GM12878 (cell line): ENCODE data around the gene SSB. TPM values are rescaled to one million over a fixed set of nuclear protein-coding genes. Genes with fewer than 3 reads are reported as not detected.

ENCODE experiments used
- ASH2L ChIP-seq: fragments of 300-600, 200-600 bp; sonication (generic); IDR thresholded peaks from 2 replicates; pipeline ENCODE4 v1.6.1; 2017; ENCODE audit warnings: low read depth, mild to moderate bottlenecking, borderline replicate concordance
- KAT2A ChIP-seq: conservative IDR thresholded peaks from 2 replicates; pipeline ENCODE4 v1.6.1; 2011; ENCODE audit warnings: low read depth, low read length; ENCODE audit not compliant: control insufficient read depth
- NBN ChIP-seq: fragments of 450-650 bp; IDR thresholded peaks from 2 replicates; pipeline ENCODE4 v1.6.1; 2016
- NR2F1 ChIP-seq: fragments of 450-650 bp; conservative IDR thresholded peaks from 2 replicates; pipeline ENCODE4 v1.6.1; 2017; ENCODE audit warnings: mild to moderate bottlenecking
- PAX8 ChIP-seq: fragments of 450-650 bp; IDR thresholded peaks from 2 replicates; pipeline ENCODE4 v1.6.1; 2017; ENCODE audit warnings: mild to moderate bottlenecking, moderate library complexity
- RCOR1 ChIP-seq: conservative IDR thresholded peaks from 2 replicates; pipeline ENCODE4 v1.6.1; 2012; ENCODE audit warnings: low read depth, low read length, improper control_type of control experiment
- STAT3 ChIP-seq: IDR thresholded peaks from 2 replicates; pipeline ENCODE4 v1.6.1; 2011; ENCODE audit warnings: low read depth, low read length, improper control_type of control experiment
- SUPT20H ChIP-seq: IDR thresholded peaks from 2 replicates; pipeline ENCODE4 v1.6.1; 2011; ENCODE audit warnings: low read depth, mild to moderate bottlenecking, low read length, moderate library complexity, borderline replicate concordance; ENCODE audit not compliant: control insufficient read depth
- TCF7 ChIP-seq: IDR thresholded peaks from 2 replicates; pipeline ENCODE4 v1.6.1; 2014; ENCODE audit warnings: antibody characterized with exemption, borderline replicate concordance
- ZZZ3 ChIP-seq: IDR thresholded peaks from 2 replicates; pipeline ENCODE4 v1.6.1; 2011; ENCODE audit warnings: low read depth; ENCODE audit not compliant: control insufficient read depth, insufficient read length
- polyA plus RNA-seq, 11 experiments: library from polyadenylated mRNA; depleted of rRNA in 4 of 11; unstranded in 6 of 11; stranded (reverse) in 5 of 11; fragments of >200 nt; fragmentation: Nextera tagmentation in 4 of 11; fragmentation: Illumina TruSeq in 1 of 11; extraction: Ambion mirVana in 4 of 11; extraction: Trizol in 1 of 11; gene quantifications; 1 replicate in 1 of 11; 2 replicates in 10 of 11; pipeline versions ENCODE4 v1.2.1 to v1.2.3, GENCODE V29; 2011 to 2016; ENCODE audit warnings: inconsistent platforms in 2 of 11, missing spikeins in 2 of 11, low read depth in 1 of 11
- total RNA-seq, 4 experiments: library from RNA; depleted of rRNA in 3 of 4; stranded (reverse); fragments of >200 nt in 3 of 4; fragmentation: Illumina TruSeq in 1 of 4; extraction: Trizol in 1 of 4; gene quantifications; 2 replicates each; pipeline versions ENCODE4 v1.2.1 to v1.2.3, GENCODE V29; 2013 to 2021
- TF ChIP-seq, protein P1 (sequence below): fragments of 150-350 bp; IDR thresholded peaks from 2 replicates; pipeline ENCODE4 v1.6.1; 2014; ENCODE audit warnings: mild to moderate bottlenecking, low read depth, low read length
- TF ChIP-seq, protein P2 (sequence below): IDR thresholded peaks from 2 replicates; pipeline ENCODE4 v1.6.1; 2012; ENCODE audit warnings: mild to moderate bottlenecking, low read depth, low read length
- TF ChIP-seq, protein P3 (sequence below), 3 experiments: IDR thresholded peaks in 2 of 3; conservative IDR thresholded peaks in 1 of 3; 2 replicates each; pipeline ENCODE4 v1.5.1; 2011; ENCODE audit warnings: low read depth in 3 of 3, low read length in 3 of 3, mild to moderate bottlenecking in 3 of 3, control low read depth in 2 of 3, moderate library complexity in 2 of 3, inconsistent platforms in 1 of 3, mixed read lengths in 1 of 3; ENCODE audit not compliant: control insufficient read depth in 2 of 3, insufficient read depth in 1 of 3; ENCODE audit errors: extremely low read depth in 1 of 3
- TF ChIP-seq, protein P4 (sequence below): fragments of 450-650 bp; IDR thresholded peaks from 2 replicates; pipeline ENCODE4 v1.6.1; 2016; ENCODE audit warnings: mild to moderate bottlenecking, moderate library complexity, borderline replicate concordance
- TF ChIP-seq, protein P5 (sequence below): fragments of 450-650 bp; IDR thresholded peaks from 2 replicates; pipeline ENCODE4 v1.6.1; 2017; ENCODE audit warnings: mild to moderate bottlenecking, low read depth, inconsistent platforms; ENCODE audit not compliant: poor library complexity, severe bottlenecking

The SSB gene
- total and polyA plus RNA-seq, 10 of the 15 experiments (the other 5 are each of a cell fraction or from before 2014, with no cell fraction given), result 103 to 313 (median 200) TPM

DNA sequence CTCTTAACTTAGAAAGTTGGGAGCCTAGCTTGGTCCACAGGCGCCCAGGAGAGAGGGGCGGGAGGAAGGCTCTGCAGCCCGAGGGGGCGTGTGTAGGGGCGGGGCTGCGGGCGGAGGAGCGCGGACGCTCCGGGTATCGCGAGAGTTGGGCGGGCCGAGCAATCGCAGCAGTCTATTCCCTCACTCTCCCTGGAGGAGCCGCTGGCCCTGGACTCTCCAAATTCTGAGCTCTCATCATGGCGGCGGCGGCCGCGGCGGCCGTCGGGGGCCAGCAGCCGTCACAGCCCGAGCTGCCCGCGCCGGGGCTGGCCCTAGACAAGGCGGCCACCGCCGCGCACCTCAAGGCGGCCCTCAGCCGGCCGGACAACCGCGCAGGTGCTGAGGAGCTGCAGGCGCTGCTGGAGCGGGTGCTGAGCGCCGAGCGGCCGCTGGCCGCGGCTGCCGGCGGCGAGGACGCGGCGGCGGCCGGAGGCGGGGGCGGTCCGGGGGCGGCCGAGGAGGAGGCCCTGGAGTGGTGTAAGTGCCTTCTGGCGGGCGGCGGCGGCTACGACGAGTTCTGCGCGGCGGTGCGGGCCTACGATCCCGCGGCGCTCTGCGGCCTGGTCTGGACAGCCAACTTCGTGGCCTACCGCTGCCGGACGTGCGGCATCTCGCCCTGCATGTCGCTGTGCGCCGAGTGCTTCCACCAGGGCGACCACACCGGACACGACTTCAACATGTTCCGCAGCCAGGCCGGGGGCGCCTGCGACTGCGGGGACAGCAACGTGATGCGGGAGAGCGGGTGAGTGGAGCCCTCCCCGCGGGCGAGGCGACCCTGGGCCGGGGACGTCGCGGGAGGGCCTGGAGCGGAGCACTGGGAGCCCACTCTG lies 28.8 kb downstream of the SSB start, which contains the start of gene UBR3 (continued):
- TF ChIP-seq, protein P1, sequence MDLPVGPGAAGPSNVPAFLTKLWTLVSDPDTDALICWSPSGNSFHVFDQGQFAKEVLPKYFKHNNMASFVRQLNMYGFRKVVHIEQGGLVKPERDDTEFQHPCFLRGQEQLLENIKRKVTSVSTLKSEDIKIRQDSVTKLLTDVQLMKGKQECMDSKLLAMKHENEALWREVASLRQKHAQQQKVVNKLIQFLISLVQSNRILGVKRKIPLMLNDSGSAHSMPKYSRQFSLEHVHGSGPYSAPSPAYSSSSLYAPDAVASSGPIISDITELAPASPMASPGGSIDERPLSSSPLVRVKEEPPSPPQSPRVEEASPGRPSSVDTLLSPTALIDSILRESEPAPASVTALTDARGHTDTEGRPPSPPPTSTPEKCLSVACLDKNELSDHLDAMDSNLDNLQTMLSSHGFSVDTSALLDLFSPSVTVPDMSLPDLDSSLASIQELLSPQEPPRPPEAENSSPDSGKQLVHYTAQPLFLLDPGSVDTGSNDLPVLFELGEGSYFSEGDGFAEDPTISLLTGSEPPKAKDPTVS, result no peak
- TF ChIP-seq SUPT20H (no peak), TCF7 (no peak), STAT3 (no peak), NR2F1 (peak; percentile 42; the same call in 1 of the 2 replicates), ZZZ3 (no peak), ASH2L (no peak), NBN (no peak), PAX8 (no peak), RCOR1 (peak; percentile 97), KAT2A (no peak)
- TF ChIP-seq, protein P2, sequence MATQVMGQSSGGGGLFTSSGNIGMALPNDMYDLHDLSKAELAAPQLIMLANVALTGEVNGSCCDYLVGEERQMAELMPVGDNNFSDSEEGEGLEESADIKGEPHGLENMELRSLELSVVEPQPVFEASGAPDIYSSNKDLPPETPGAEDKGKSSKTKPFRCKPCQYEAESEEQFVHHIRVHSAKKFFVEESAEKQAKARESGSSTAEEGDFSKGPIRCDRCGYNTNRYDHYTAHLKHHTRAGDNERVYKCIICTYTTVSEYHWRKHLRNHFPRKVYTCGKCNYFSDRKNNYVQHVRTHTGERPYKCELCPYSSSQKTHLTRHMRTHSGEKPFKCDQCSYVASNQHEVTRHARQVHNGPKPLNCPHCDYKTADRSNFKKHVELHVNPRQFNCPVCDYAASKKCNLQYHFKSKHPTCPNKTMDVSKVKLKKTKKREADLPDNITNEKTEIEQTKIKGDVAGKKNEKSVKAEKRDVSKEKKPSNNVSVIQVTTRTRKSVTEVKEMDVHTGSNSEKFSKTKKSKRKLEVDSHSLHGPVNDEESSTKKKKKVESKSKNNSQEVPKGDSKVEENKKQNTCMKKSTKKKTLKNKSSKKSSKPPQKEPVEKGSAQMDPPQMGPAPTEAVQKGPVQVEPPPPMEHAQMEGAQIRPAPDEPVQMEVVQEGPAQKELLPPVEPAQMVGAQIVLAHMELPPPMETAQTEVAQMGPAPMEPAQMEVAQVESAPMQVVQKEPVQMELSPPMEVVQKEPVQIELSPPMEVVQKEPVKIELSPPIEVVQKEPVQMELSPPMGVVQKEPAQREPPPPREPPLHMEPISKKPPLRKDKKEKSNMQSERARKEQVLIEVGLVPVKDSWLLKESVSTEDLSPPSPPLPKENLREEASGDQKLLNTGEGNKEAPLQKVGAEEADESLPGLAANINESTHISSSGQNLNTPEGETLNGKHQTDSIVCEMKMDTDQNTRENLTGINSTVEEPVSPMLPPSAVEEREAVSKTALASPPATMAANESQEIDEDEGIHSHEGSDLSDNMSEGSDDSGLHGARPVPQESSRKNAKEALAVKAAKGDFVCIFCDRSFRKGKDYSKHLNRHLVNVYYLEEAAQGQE, result no peak
- TF ChIP-seq, protein P3, sequence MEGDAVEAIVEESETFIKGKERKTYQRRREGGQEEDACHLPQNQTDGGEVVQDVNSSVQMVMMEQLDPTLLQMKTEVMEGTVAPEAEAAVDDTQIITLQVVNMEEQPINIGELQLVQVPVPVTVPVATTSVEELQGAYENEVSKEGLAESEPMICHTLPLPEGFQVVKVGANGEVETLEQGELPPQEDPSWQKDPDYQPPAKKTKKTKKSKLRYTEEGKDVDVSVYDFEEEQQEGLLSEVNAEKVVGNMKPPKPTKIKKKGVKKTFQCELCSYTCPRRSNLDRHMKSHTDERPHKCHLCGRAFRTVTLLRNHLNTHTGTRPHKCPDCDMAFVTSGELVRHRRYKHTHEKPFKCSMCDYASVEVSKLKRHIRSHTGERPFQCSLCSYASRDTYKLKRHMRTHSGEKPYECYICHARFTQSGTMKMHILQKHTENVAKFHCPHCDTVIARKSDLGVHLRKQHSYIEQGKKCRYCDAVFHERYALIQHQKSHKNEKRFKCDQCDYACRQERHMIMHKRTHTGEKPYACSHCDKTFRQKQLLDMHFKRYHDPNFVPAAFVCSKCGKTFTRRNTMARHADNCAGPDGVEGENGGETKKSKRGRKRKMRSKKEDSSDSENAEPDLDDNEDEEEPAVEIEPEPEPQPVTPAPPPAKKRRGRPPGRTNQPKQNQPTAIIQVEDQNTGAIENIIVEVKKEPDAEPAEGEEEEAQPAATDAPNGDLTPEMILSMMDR (IDR thresholded peaks at IDR 0.05 in 2 of 3, conservative IDR thresholded peaks at IDR 0.05 in 1 of 3; ENCODE audit: control insufficient read depth in 2 of 3, extremely low read depth in 1 of 3, insufficient read depth in 1 of 3, low read depth in 3 of 3, low read length in 3 of 3), result peak in 1 of 3 experiments; percentile 3; a peak in 1 of 6 replicates
- TF ChIP-seq, protein P4, sequence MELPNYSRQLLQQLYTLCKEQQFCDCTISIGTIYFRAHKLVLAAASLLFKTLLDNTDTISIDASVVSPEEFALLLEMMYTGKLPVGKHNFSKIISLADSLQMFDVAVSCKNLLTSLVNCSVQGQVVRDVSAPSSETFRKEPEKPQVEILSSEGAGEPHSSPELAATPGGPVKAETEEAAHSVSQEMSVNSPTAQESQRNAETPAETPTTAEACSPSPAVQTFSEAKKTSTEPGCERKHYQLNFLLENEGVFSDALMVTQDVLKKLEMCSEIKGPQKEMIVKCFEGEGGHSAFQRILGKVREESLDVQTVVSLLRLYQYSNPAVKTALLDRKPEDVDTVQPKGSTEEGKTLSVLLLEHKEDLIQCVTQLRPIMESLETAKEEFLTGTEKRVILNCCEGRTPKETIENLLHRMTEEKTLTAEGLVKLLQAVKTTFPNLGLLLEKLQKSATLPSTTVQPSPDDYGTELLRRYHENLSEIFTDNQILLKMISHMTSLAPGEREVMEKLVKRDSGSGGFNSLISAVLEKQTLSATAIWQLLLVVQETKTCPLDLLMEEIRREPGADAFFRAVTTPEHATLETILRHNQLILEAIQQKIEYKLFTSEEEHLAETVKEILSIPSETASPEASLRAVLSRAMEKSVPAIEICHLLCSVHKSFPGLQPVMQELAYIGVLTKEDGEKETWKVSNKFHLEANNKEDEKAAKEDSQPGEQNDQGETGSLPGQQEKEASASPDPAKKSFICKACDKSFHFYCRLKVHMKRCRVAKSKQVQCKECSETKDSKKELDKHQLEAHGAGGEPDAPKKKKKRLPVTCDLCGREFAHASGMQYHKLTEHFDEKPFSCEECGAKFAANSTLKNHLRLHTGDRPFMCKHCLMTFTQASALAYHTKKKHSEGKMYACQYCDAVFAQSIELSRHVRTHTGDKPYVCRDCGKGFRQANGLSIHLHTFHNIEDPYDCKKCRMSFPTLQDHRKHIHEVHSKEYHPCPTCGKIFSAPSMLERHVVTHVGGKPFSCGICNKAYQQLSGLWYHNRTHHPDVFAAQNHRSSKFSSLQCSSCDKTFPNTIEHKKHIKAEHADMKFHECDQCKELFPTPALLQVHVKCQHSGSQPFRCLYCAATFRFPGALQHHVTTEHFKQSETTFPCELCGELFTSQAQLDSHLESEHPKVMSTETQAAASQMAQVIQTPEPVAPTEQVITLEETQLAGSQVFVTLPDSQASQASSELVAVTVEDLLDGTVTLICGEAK, result no peak
- TF ChIP-seq, protein P5, sequence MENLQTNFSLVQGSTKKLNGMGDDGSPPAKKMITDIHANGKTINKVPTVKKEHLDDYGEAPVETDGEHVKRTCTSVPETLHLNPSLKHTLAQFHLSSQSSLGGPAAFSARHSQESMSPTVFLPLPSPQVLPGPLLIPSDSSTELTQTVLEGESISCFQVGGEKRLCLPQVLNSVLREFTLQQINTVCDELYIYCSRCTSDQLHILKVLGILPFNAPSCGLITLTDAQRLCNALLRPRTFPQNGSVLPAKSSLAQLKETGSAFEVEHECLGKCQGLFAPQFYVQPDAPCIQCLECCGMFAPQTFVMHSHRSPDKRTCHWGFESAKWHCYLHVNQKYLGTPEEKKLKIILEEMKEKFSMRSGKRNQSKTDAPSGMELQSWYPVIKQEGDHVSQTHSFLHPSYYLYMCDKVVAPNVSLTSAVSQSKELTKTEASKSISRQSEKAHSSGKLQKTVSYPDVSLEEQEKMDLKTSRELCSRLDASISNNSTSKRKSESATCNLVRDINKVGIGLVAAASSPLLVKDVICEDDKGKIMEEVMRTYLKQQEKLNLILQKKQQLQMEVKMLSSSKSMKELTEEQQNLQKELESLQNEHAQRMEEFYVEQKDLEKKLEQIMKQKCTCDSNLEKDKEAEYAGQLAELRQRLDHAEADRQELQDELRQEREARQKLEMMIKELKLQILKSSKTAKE, result no peak
